OCI-LY3 (cell line): ENCODE data around the gene TMEM132C.

ENCODE experiments used
- CTCF ChIP-seq: fragments of 200-600, 300-600 bp; sonication (generic); IDR thresholded peaks from 2 replicates; pipeline ENCODE4 v1.5.1; 2014; ENCODE audit warnings: antibody characterized with exemption, low read length, low read depth
- EZH2phosphoT487 ChIP-seq: fragments of 200-600 bp; shearing (Covaris generic); IDR thresholded peaks from 2 replicates; pipeline ENCODE4 v1.6.1; 2018; ENCODE audit warnings: antibody characterized with exemption, mixed run types, low read depth

- TF ChIP-seq CTCF (peak; percentile 20; the same call in 1 of the 2 replicates), EZH2phosphoT487 (no peak)
Measured at GRCh38 chr12:128702371-128702770, 435.4 kb downstream of the TMEM132C start.
